GM23338 (cell line): ENCODE measurements around the gene GUCD1.
"Not testable (repeated sequence)": the region's sequence is repeated elsewhere in the genome, so short reads cannot be mapped to it uniquely, and the experiment has no call there.

ENCODE experiments used
- POLR2AphosphoS5 ChIP-seq: IDR thresholded peaks from 2 replicates; pipeline ENCODE4 v1.6.1; 2016; ENCODE audit warnings: antibody characterized with exemption, low read depth
- TF ChIP-seq, protein P1 (sequence below), 2 experiments: fragments of 200-600 bp in 1 of 2; sonication (generic) in 1 of 2; conservative IDR thresholded peaks; 2 replicates each; pipeline versions ENCODE4 v1.5.1 to v1.6.1; 2016 to 2017; ENCODE audit warnings: antibody characterized with exemption in 2 of 2, low read depth in 2 of 2, mild to moderate bottlenecking in 2 of 2, moderate library complexity in 1 of 2

DNA sequence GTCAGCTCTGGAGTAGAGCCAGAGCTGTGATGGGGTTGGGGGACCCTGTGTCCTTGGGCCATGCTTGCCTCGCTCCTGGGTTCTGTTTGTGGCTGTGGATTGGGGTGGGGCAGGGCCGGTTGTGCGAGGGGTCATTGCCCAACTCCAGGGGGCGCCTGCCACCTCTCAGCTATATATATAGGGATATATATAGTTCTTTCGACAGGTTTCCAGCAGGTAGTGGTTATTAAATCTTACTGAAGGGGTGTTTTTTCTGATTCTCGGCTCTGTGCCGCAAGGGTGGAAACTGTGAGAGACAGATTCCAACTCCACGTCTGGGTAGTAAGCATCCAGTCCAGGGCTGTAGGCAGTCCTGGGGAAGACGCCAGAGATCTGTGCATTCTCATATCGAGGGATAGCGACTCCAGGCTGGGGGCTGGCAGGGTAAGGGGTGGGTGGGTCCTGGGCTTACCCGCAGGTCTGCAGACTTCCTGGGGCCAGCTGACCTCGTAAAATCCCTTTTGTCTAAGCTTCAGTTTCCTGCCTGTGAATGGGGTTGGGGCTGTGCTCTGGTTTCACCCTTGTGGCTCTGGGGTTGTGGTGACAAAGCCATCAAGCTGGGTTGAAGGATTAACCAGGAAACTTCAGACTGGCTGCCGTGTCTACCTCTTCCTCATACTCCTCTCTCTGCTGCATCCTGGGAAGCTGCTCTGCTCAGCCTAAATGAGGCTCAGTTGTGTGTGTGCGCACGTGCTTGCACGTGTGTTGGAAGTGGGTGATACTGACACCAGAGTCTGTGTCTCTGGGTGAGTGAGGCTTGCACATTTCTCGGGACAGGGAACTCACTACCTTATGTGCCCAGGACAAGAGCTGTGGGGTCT lies 49.1 kb upstream of the GUCD1 start:
- TF ChIP-seq, protein P1, sequence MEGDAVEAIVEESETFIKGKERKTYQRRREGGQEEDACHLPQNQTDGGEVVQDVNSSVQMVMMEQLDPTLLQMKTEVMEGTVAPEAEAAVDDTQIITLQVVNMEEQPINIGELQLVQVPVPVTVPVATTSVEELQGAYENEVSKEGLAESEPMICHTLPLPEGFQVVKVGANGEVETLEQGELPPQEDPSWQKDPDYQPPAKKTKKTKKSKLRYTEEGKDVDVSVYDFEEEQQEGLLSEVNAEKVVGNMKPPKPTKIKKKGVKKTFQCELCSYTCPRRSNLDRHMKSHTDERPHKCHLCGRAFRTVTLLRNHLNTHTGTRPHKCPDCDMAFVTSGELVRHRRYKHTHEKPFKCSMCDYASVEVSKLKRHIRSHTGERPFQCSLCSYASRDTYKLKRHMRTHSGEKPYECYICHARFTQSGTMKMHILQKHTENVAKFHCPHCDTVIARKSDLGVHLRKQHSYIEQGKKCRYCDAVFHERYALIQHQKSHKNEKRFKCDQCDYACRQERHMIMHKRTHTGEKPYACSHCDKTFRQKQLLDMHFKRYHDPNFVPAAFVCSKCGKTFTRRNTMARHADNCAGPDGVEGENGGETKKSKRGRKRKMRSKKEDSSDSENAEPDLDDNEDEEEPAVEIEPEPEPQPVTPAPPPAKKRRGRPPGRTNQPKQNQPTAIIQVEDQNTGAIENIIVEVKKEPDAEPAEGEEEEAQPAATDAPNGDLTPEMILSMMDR (conservative IDR thresholded peaks at IDR 0.05; ENCODE audit: low read depth in 2 of 2) = peak; percentile 42 to 51
- not testable (repeated sequence) for TF ChIP-seq POLR2AphosphoS5
